ENCODE results near the gene EHBP1L1. TPM values are rescaled to one million over a fixed set of nuclear protein-coding genes. Genes with fewer than 3 reads are reported as not detected.

EHBP1L1 gene
- total RNA-seq, 4 donors from 2014 or later: 87.3 to 186 (median 110) TPM

DNA sequence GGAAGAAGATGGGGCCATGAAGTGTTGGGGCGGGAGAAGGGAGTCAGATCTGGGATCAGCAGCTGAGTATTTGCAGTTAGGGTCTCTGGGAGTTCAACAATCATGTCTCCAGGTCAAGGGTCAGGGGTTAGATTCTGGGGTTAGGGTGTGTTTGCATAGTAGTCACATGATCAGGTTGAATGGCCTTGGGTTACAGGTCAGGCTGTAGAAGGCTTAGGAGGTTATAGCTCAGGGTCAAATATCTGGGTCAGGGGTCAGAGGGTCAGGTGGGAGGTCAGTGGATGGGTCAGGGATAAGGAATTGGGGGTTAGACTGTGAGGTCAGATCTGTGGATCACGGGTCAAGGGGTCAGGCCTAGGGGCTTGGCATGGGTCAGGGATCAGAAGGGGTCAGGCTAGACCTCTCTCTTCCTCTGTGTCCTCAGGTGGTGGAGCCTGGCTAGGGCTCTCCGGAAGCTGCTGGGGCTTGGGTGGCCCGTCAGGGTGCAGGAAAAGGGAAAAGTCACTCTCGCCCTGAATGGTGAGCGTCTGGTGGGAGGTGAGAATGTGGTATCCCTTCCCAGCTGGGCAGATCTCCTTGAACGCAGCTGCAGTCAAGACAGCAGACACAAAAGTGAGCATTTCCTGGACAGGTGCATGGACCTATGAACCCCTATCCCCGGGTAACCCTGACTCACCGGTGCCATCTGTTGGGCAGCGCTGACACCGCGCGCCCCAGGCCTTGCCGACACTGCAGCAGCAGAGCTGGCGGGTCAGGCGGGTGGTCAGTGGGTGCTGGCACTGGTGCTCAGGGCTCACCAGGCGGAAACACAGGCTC lies 24.1 kb upstream of the EHBP1L1 start:
- H3K9me3 ChIP-seq: no peaks in the 10 kb centered on the region
- 59 to 63% methylated on average over 17 of the region's 17 CpGs for WGBS, 2 donors
- no peaks in the 10 kb centered on the region for H3K27me3 ChIP-seq
- peaks cover 0 to 66% (median 45%) of the 10 kb centered on the region in 4 donors for H3K4me1 ChIP-seq
- H3K27ac ChIP-seq: peak overlapping the region in 3 of 4 donors; percentile 26 to 65 (median 28)
- no peak for TF ChIP-seq POLR2A (IDR thresholded peaks at IDR 0.05)
- TF ChIP-seq, protein P1, sequence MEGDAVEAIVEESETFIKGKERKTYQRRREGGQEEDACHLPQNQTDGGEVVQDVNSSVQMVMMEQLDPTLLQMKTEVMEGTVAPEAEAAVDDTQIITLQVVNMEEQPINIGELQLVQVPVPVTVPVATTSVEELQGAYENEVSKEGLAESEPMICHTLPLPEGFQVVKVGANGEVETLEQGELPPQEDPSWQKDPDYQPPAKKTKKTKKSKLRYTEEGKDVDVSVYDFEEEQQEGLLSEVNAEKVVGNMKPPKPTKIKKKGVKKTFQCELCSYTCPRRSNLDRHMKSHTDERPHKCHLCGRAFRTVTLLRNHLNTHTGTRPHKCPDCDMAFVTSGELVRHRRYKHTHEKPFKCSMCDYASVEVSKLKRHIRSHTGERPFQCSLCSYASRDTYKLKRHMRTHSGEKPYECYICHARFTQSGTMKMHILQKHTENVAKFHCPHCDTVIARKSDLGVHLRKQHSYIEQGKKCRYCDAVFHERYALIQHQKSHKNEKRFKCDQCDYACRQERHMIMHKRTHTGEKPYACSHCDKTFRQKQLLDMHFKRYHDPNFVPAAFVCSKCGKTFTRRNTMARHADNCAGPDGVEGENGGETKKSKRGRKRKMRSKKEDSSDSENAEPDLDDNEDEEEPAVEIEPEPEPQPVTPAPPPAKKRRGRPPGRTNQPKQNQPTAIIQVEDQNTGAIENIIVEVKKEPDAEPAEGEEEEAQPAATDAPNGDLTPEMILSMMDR (IDR thresholded peaks at IDR 0.05): peak in 4 of 5 experiments; percentile 12 to 46 (median 23)
- no peak for TF ChIP-seq EP300 (IDR thresholded peaks at IDR 0.05)
- H3K4me3 ChIP-seq: no peak overlapping the region
- peaks cover 0 to 69% (median 0%) of the 10 kb centered on the region in 3 donors for H3K36me3 ChIP-seq
- DNase-seq (ENCODE audit: low spot score in 2 of 2): no peak

GRCh38 chr11:65552388-65552951 lies 23.4 kb upstream of the EHBP1L1 start:
- H3K27ac ChIP-seq: peak overlapping the region in 3 of 4 donors; percentile 26 to 65 (median 28)

DNA sequence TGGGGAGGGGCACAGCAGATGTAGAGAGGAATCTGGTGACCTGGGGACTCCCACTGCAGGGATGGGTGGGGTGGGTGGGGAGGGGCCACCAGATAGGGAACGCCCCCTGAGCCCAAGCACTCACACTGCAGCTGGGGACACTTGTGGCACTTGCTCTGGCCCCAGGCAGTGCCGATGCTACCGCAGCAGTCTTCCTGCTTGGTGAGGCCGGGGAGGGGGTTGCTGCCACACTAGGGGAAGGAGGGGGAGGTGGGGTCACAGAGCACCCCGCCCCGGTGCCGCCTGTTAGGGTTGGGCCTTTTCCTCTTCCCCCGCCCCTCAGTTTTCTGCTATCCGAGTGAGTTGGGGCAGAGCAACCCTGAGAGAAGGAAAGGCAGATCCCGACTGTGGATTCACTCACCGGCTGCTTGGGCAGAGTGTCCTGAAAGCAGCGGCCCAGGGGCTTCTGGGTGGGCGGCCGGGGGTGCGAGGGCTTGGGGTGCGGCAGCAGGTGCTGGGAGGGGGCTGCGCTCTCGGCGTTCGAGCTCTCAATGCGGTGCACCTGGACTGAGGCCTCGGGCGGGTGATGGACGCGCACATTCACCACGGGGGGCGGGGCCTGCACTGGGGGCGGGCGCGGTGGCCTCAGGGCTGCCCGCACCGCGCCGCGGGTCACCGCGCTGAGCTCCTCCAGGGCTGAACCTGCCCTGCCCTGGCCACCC lies 22.4 kb upstream of the EHBP1L1 start:
- peak overlapping the region in 3 of 4 donors; percentile 56 to 98 (median 98) for H3K27ac ChIP-seq
- WGBS, 2 donors: 53 to 60% methylated on average over 6 to 13 of the region's 37 CpGs
- DNase-seq (ENCODE audit: low spot score in 2 of 2): no peak
- H3K36me3 ChIP-seq: peaks cover 0 to 52% (median 0%) of the 10 kb centered on the region in 3 donors
- no peaks in the 10 kb centered on the region for H3K9me3 ChIP-seq
- TF ChIP-seq, protein P1 (IDR thresholded peaks at IDR 0.05): no peak
- TF ChIP-seq EP300 (IDR thresholded peaks at IDR 0.05) (no peak), POLR2A (IDR thresholded peaks at IDR 0.05) (no peak)
- H3K4me1 ChIP-seq: peaks cover 0 to 68% (median 46%) of the 10 kb centered on the region in 4 donors
- no peak overlapping the region for H3K4me3 ChIP-seq
- H3K27me3 ChIP-seq: no peaks in the 10 kb centered on the region

More at GRCh38 chr11:65552388-65552951, 23.4 kb upstream of the EHBP1L1 start:
- Histone ChIP-seq H3K9me3 (no peaks in the 10 kb centered on the region), H3K4me3 (no peak overlapping the region), H3K27me3 (no peaks in the 10 kb centered on the region), H3K4me1 (peaks cover 0 to 67% (median 45%) of the 10 kb centered on the region in 4 donors), H3K36me3 (peaks cover 0 to 62% (median 0%) of the 10 kb centered on the region in 3 donors)
- DNase-seq (ENCODE audit: low spot score in 2 of 2): no peak
- TF ChIP-seq, protein P1 (IDR thresholded peaks at IDR 0.05): peak in 1 of 5 experiments; percentile 2
- no peak for TF ChIP-seq EP300 (IDR thresholded peaks at IDR 0.05)
- WGBS, 2 donors: 70 to 75% methylated on average over 9 of the region's 9 CpGs

DNA sequence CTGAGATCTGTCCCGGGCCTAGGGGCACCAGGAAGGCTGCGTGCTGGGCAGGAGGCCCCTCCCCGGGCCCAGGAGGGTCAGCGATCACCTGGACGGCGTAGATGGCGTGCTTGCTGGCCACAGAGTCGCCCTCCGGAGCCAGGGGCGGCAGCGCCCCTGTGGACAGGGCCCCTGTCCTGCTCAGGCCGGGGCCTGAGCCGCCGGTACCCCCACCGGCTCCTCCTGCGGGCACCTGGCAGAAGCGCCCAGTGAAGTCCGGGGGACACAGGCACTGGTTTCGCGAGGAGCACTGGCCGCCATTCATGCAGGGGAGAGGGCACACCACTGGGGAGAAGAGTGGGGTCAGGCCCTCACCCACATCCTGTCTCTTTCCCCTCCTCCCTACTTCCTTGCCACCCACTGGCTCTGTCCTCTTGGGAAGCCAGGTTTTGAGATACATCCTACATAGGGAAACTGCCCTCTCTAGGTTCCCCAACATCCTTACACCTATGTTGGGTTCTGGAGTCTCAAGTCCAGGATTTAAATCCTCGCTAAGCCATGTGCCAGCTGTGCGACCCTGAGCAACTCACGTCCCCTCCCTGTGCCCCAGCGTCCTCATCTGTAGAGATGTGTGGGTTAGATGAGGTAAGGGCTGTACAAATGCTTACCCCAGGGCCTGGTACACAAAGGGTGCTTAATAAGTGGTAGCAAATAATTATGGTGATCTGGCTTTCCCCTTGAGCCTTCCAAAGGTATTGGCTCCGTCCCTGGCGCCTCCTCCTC lies 21.6 kb upstream of the EHBP1L1 start:
- 76 to 78% methylated on average over 12 to 26 of the region's 27 CpGs for WGBS, 2 donors
- Histone ChIP-seq H3K9me3 (no peaks in the 10 kb centered on the region), H3K4me1 (peaks cover 0 to 76% (median 54%) of the 10 kb centered on the region in 4 donors), H3K4me3 (no peak overlapping the region), H3K27ac (peak overlapping the region in 3 of 4 donors; percentile 98), H3K27me3 (no peaks in the 10 kb centered on the region), H3K36me3 (peaks cover 0 to 45% (median 0%) of the 10 kb centered on the region in 3 donors)
- DNase-seq (ENCODE audit: low spot score in 2 of 2): no peak
- TF ChIP-seq EP300 (IDR thresholded peaks at IDR 0.05) (no peak), POLR2A (IDR thresholded peaks at IDR 0.05) (no peak)
- TF ChIP-seq, protein P1 (IDR thresholded peaks at IDR 0.05): no peak

All from tibial nerve (tissue), 4 donors.